Hypothalamus (tissue), 51 donors: ENCODE data around the gene ALX4.

Source experiments
- DNase-seq, 51 donors: peaks; one replicate each; lab custom pipeline; 2025; lab: John Stamatoyannopoulos, UW

Gene ALX4

GRCh38 chr11:44318369-44318768 lies 8.4 kb upstream of the ALX4 start:
- DNase-seq: no peak

- no peak for DNase-seq
Measured at GRCh38 chr11:44316659-44317240, 6.8 kb upstream of the ALX4 start.

GRCh38 chr11:44315947-44316658 lies 6.2 kb upstream of the ALX4 start:
- DNase-seq: no peak

GRCh38 chr11:44314733-44315132 lies 4.8 kb upstream of the ALX4 start:
- DNase-seq: no peak

- DNase-seq: no peak
Measured at GRCh38 chr11:44313761-44314489, 4.0 kb upstream of the ALX4 start.

- DNase-seq: no peak
Measured at GRCh38 chr11:44312876-44313275, 2.9 kb upstream of the ALX4 start.

- DNase-seq: no peak
Measured at GRCh38 chr11:44311339-44312261, 1.7 kb upstream of the ALX4 start.

GRCh38 chr11:44310463-44311272 lies 729 bp upstream of the ALX4 start:
- no peak for DNase-seq

GRCh38 chr11:44310206-44310462 lies 195 bp upstream of the ALX4 start:
- DNase-seq: no peak

- no peak for DNase-seq
Measured at GRCh38 chr11:44308923-44309477, 939 bp downstream of the ALX4 start.

- no peak for DNase-seq
Measured at GRCh38 chr11:44308256-44308922, 1.6 kb downstream of the ALX4 start.

- no peak for DNase-seq
Measured at GRCh38 chr11:44307340-44308099, 2.4 kb downstream of the ALX4 start.

- DNase-seq: no peak
Measured at GRCh38 chr11:44306918-44307244, 3.1 kb downstream of the ALX4 start.

GRCh38 chr11:44306052-44306917 lies 3.7 kb downstream of the ALX4 start:
- no peak for DNase-seq

GRCh38 chr11:44305470-44306051 lies 4.4 kb downstream of the ALX4 start:
- DNase-seq: no peak

- no peak for DNase-seq
Measured at GRCh38 chr11:44305026-44305469, 4.9 kb downstream of the ALX4 start.
